ENCODE measurements around the gene MUC12. TPM values are rescaled to one million over a fixed set of nuclear protein-coding genes. Genes with fewer than 3 reads are reported as not detected.
"Not testable (repeated sequence)": the region's sequence is repeated elsewhere in the genome, so short reads cannot be mapped to it uniquely, and the experiment has no call there.

MUC12 gene
- total RNA-seq, 2 donors from 2014 or later, result not detected

- not testable (repeated sequence) for H3K4me1 ChIP-seq (ENCODE audit: control insufficient read depth in 1 of 2, low read depth in 2 of 2); H3K36me3 ChIP-seq; ATAC-seq (ENCODE audit: insufficient number of reproducible peaks, low FRiP score, low read depth); DNase-seq (ENCODE audit: low spot score); H3K4me3 ChIP-seq; H3K27me3 ChIP-seq (replicated peaks; ENCODE audit: insufficient read depth); H3K27ac ChIP-seq; H3K9me3 ChIP-seq
Measured at GRCh38 chr7:101007361-101007760, 38.0 kb downstream of the MUC12 start.

DNA sequence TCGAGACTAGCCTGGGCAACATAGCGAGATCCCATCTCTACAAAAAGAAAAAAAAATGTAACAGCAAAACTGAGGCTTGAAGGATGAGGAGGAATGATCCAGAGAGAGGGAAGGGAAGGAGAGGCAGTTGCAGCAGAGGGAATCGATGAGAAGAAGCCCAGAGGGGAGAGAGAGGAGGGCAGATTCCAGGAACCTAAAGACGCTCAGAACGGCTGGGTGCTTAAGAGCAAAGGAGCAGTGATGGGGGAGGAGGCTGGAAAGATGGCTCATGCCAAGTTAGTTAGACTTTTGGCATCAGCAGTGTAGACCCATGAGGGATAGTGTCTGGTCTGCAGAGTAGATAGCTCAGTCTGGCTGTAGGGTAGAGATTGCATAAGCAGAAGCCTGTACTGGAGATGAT, 40.3 kb downstream of the MUC12 start:
- Histone ChIP-seq H3K27ac (no peak overlapping the region), H3K4me1 (ENCODE audit: control insufficient read depth in 1 of 2, low read depth in 2 of 2) (no peaks in the 10 kb centered on the region), H3K4me3 (no peak overlapping the region), H3K36me3 (no peaks in the 10 kb centered on the region), H3K27me3 (replicated peaks; ENCODE audit: insufficient read depth) (no peaks in the 10 kb centered on the region), H3K9me3 (no peaks in the 10 kb centered on the region)
- no peak for ATAC-seq (ENCODE audit: insufficient number of reproducible peaks, low FRiP score, low read depth)
- no peak for TF ChIP-seq CTCF (IDR thresholded peaks at IDR 0.05)
- no peak for DNase-seq (ENCODE audit: low spot score)

GRCh38 chr7:101012931-101013330, 43.6 kb downstream of the MUC12 start:
- Histone ChIP-seq H3K27me3 (replicated peaks; ENCODE audit: insufficient read depth) (no peaks in the 10 kb centered on the region), H3K27ac (no peak overlapping the region), H3K36me3 (no peaks in the 10 kb centered on the region), H3K9me3 (no peaks in the 10 kb centered on the region), H3K4me3 (no peak overlapping the region), H3K4me1 (ENCODE audit: control insufficient read depth in 1 of 2, low read depth in 2 of 2) (peaks cover 5 to 13% of the 10 kb centered on the region in 2 donors)
- no peak for DNase-seq (ENCODE audit: low spot score)
- ATAC-seq (ENCODE audit: insufficient number of reproducible peaks, low FRiP score, low read depth), result no peak
- TF ChIP-seq CTCF (IDR thresholded peaks at IDR 0.05), result no peak

DNA sequence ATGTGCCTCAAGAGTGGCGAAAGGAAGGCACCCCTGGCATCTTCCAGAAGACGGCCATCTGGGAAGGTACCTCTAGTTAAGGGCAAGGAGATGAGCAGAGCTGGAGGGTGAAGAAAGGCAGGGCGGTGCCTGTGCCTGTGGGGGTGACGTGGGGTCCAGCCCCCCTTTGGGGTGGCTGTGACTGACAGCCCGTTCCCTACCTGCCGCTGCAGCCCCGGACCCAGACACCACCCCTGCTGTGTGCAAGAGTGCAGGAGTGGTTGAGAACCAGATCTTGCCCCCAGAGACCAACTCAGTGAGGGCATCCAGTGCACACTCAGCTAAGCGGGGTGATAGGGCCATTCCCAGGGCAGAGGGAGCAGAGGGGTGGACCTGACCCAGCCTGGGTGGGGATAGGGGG, 46.3 kb downstream of the MUC12 start:
- H3K9me3 ChIP-seq, result no peaks in the 10 kb centered on the region
- ATAC-seq (ENCODE audit: insufficient number of reproducible peaks, low FRiP score, low read depth) (no peak), DNase-seq (ENCODE audit: low spot score) (no peak)
- H3K4me1 ChIP-seq (ENCODE audit: control insufficient read depth in 1 of 2, low read depth in 2 of 2), result peaks cover 5 to 13% of the 10 kb centered on the region in 2 donors
- no peak overlapping the region for H3K27ac ChIP-seq
- H3K27me3 ChIP-seq (replicated peaks; ENCODE audit: insufficient read depth), result no peaks in the 10 kb centered on the region
- no peak for TF ChIP-seq CTCF (IDR thresholded peaks at IDR 0.05)
- H3K4me3 ChIP-seq, result no peak overlapping the region
- H3K36me3 ChIP-seq, result no peaks in the 10 kb centered on the region

DNA sequence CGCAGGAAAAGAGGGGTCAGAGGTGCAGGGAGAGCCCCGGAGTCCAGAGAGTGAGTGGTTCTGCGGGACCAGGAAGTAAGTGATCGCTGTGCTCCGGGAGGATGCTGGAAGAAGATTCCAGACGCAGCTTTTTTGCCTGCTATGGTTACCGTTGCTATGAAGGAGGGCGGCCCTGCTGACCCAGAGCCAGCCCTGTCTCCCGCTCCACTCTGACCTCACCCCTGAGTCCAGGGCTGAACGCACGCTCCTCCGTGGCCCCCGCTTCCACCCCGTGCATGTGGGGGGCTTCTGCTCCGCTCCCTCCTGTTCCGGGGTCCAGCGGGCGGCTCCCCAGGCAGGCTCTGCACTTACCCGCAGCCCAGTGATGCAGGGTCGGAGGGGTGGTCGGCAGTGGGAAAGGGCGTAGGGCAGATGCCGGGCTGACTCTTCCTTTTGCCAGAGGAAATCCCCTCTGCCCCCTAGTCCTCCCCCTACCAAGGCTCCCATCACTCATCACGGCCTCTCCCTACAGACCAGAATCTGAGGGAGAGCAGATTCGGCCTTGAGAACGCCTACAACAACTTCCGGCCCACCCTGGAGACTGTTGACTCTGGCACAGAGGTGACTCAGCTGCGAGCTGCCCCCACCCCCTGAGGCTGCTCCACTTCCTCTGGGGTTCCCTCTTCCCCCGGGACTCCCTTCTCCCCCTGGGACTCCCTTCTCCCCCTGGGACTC, 47.9 kb downstream of the MUC12 start:
- Histone ChIP-seq H3K4me1 (ENCODE audit: control insufficient read depth in 1 of 2, low read depth in 2 of 2) (peaks cover 5 to 13% of the 10 kb centered on the region in 2 donors), H3K36me3 (no peaks in the 10 kb centered on the region), H3K27ac (peak overlapping the region in 1 of 2 donors; percentile 44), H3K4me3 (peak overlapping the region; percentile 74), H3K9me3 (no peaks in the 10 kb centered on the region), H3K27me3 (replicated peaks; ENCODE audit: insufficient read depth) (no peaks in the 10 kb centered on the region)
- TF ChIP-seq CTCF (IDR thresholded peaks at IDR 0.05), result no peak
- ATAC-seq (ENCODE audit: insufficient number of reproducible peaks, low FRiP score, low read depth) (peak; percentile 59), DNase-seq (ENCODE audit: low spot score) (peak; percentile 41)
